AG04450 (cell line): ENCODE measurements around the gene PLIN1. TPM values are rescaled to one million over a fixed set of nuclear protein-coding genes. Genes with fewer than 3 reads are reported as not detected.

Source experiments
- CTCF ChIA-PET: fragments of 300-600, 350-600 bp; formaldehyde crosslinking; extraction: SDS; loops from one replicate; lab custom pipeline; 2022; ENCODE audit warnings: antibody characterized with exemption, inconsistent platforms; lab: Charles Lee
- POLR2A ChIA-PET: fragments of 350-600 bp; formaldehyde crosslinking; extraction: SDS; loops from one replicate; lab custom pipeline; 2021; ENCODE audit warnings: antibody characterized with exemption, inconsistent platforms; lab: Yijun Ruan, JAX
- DNase-seq: peaks from one replicate; pipeline ENCODE4 v3.0.0-alpha.2; 2011; ENCODE audit warnings: low read depth, low spot score
- H3K27ac ChIP-seq: one replicate; pipeline ENCODE4 v1.5.1; 2012; ENCODE audit warnings: low read depth, low read length, control low read depth
- H3K27me3 ChIP-seq: one replicate; pipeline ENCODE4 v1.6.0; 2012; ENCODE audit warnings: low read length; ENCODE audit not compliant: control insufficient read depth, insufficient read depth
- H3K4me3 ChIP-seq: 2 replicates; pipeline ENCODE4 v1.5.1; 2011; ENCODE audit warnings: mild to moderate bottlenecking, low read depth, low read length, control low read depth
- H3K9me3 ChIP-seq: 2 replicates; pipeline ENCODE4 v1.5.1; 2012; ENCODE audit warnings: low read length; ENCODE audit not compliant: control insufficient read depth, insufficient read depth
- CTCF ChIP-seq: IDR thresholded peaks from 2 replicates; pipeline ENCODE4 v1.5.1; 2011; ENCODE audit warnings: low read depth, low read length, control low read depth, inconsistent platforms
- polyA plus RNA-seq: library from polyadenylated mRNA; depleted of rRNA; stranded (reverse); fragments of >200 nt; gene quantifications from 2 replicates; pipeline ENCODE4 v1.2.3, GENCODE V29; 2011

PLIN1 gene
- polyA plus RNA-seq, 1 experiment = 0.05 TPM

GRCh38 chr15:89645680-89646079, 33.5 kb downstream of the PLIN1 start:
- H3K27me3 ChIP-seq = no peaks in the 10 kb centered on the region
- POLR2A ChIA-PET = no interaction called here
- DNase-seq = no peak
- H3K9me3 ChIP-seq = peaks cover 5% of the 10 kb centered on the region; the same call in 1 of the 2 replicates
- no peak overlapping the region for H3K4me3 ChIP-seq
- CTCF ChIA-PET = interaction anchor here (1.1 to 3.6 kb wide), 6 partner anchors 12 to 229 kb away, joined by 4 to 29 read pairs (median 4); no protein-coding TSS in a partner anchor
- no peak overlapping the region for H3K27ac ChIP-seq
- TF ChIP-seq CTCF = no peak

GRCh38 chr15:89642106-89642505, 37.1 kb downstream of the PLIN1 start:
- no peak for TF ChIP-seq CTCF
- no peaks in the 10 kb centered on the region for H3K27me3 ChIP-seq
- no peak overlapping the region for H3K27ac ChIP-seq
- CTCF ChIA-PET = no interaction called here
- H3K9me3 ChIP-seq = no peaks in the 10 kb centered on the region; the same call in 1 of the 2 replicates
- H3K4me3 ChIP-seq = no peak overlapping the region
- no peak for DNase-seq
- POLR2A ChIA-PET = interaction anchor here (1.1 kb wide), 1 partner anchor 12 kb away, joined by 3 read pairs; no protein-coding TSS in a partner anchor

GRCh38 chr15:89641053-89641452, 38.1 kb downstream of the PLIN1 start:
- H3K9me3 ChIP-seq = no peaks in the 10 kb centered on the region; the same call in 1 of the 2 replicates
- H3K4me3 ChIP-seq = no peak overlapping the region
- POLR2A ChIA-PET = interaction anchor here (1.1 kb wide), 1 partner anchor 13 kb away, joined by 3 read pairs; no protein-coding TSS in a partner anchor
- no peaks in the 10 kb centered on the region for H3K27me3 ChIP-seq
- no peak for TF ChIP-seq CTCF
- CTCF ChIA-PET = no interaction called here
- DNase-seq = no peak
- H3K27ac ChIP-seq = no peak overlapping the region

GRCh38 chr15:89640245-89640644, 38.9 kb downstream of the PLIN1 start:
- ChIA-PET CTCF (no interaction called here), POLR2A (no interaction called here)
- no peak for TF ChIP-seq CTCF
- H3K27ac ChIP-seq = no peak overlapping the region
- no peak overlapping the region for H3K4me3 ChIP-seq
- no peak for DNase-seq
- no peaks in the 10 kb centered on the region; the same call in 1 of the 2 replicates for H3K9me3 ChIP-seq
- no peaks in the 10 kb centered on the region for H3K27me3 ChIP-seq

- CTCF ChIA-PET = interaction anchor here (1.3 kb wide), 1 partner anchor 13 kb away, joined by 6 read pairs; no protein-coding TSS in a partner anchor
- TF ChIP-seq CTCF = no peak
Observed at GRCh38 chr15:89633585-89633984, 45.6 kb downstream of the PLIN1 start.

More at GRCh38 chr15:89633585-89633984, 45.6 kb downstream of the PLIN1 start:
- Histone ChIP-seq H3K27ac (no peak overlapping the region), H3K9me3 (peaks cover 20% of the 10 kb centered on the region; the same call in 1 of the 2 replicates), H3K27me3 (no peaks in the 10 kb centered on the region), H3K4me3 (no peak overlapping the region)
- no peak for DNase-seq
- POLR2A ChIA-PET = no interaction called here
